ENCODE results near the gene DNAH6. TPM values are rescaled to one million over a fixed set of nuclear protein-coding genes. Genes with fewer than 3 reads are reported as not detected.
A peak's percentile ranks its signal among the peaks of the same experiment; 100 is the strongest.

Gene DNAH6
- total and polyA plus RNA-seq, 2 of the 13 experiments (the other 11 are each of a cell fraction or from before 2014, with no cell fraction given): 0.01 TPM; not detected in 1

DNA sequence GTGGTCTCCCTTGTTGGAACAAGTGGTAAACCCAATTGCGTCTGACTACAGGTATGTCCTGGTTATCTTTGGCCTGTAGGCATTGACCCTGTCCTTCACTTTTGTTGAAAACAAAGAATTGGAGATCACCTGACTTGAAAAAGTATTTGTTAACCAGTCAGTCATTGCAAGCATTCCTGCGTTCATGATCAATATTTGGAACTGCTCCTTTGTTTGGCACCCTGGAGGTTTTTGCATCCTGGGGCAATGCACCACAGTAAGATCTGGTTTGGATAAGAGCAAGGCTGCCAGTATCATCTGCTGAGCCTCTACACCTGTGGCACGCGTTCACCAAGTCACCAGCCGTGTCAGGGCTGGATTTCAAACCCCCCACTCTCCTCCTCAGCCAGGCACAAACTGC lies 115.7 kb downstream of the DNAH6 start:
- in situ Hi-C loops (cut with HindIII; ENCODE audit: extremely low pct_ligation_motif_present, low pct_unique_long_range_greater_than_20kb) (loop anchor here (5.0 to 10.0 kb wide), 2 partner anchors 135 to 253 kb away; partner anchors contain the start of gene TRABD2A), intact Hi-C loops (cut with micrococcal nuclease; ENCODE audit: unreplicated experiment) (loop anchor here (1.0 to 10.0 kb wide), 2 partner anchors 137 to 317 kb away; no protein-coding TSS in a partner anchor)
- Histone ChIP-seq H3K4me3 (replicated peaks in 1 of 3; ENCODE audit: insufficient read depth in 1 of 3, low read depth in 2 of 3, low read length in 3 of 3) (no peak overlapping the region), H3K9ac (ENCODE audit: insufficient read depth, low read depth, low read length) (no peak overlapping the region), H3K27ac (ENCODE audit: extremely low read length, insufficient read depth, low read length) (no peak overlapping the region), H3K4me1 (ENCODE audit: insufficient read depth, low read length) (no peaks in the 10 kb centered on the region), H4K20me1 (ENCODE audit: insufficient read depth, low read length) (no peaks in the 10 kb centered on the region), H3K27me3 (ENCODE audit: control insufficient read depth in 1 of 2, insufficient read depth in 2 of 2, low read length in 2 of 2) (no peaks in the 10 kb centered on the region), H3K4me2 (ENCODE audit: low read depth, low read length) (no peak overlapping the region), H3K36me3 (replicated peaks in 1 of 2; ENCODE audit: control insufficient read depth in 1 of 2, insufficient read depth in 2 of 2, low read length in 2 of 2) (no peaks in the 10 kb centered on the region), H3K9me3 (ENCODE audit: low read length) (no peaks in the 10 kb centered on the region), H3K79me2 (ENCODE audit: insufficient read depth, low read length) (no peaks in the 10 kb centered on the region), H2AFZ (ENCODE audit: low read length) (no peak overlapping the region)
- ATAC-seq: peak; percentile 49
- CTCF ChIA-PET (ENCODE audit: low intra/inter-chr PET ratio, low total read pairs): interaction anchor here (4.0 kb wide), 1 partner anchor 136 kb away, joined by 69 read pairs; no protein-coding TSS in a partner anchor
- 7% methylated on average over 5 of the region's 5 CpGs for WGBS (ENCODE audit: low lambda C conversion rate)
- TF ChIP-seq SOX6 (IDR thresholded peaks at IDR 0.05): no peak
- TF ChIP-seq SOX6 (CRISPR knock-in tag; IDR thresholded peaks at IDR 0.05): 0 out of 2 replicates have a peak, but pooled peaks have one; percentile 30
- no peak for TF ChIP-seq ZNF180 (CRISPR knock-in tag; IDR thresholded peaks at IDR 0.05; ENCODE audit: borderline replicate concordance, low read depth)
- no peak for TF ChIP-seq SOX13 (IDR thresholded peaks at IDR 0.05)
- TF ChIP-seq SOX13 (CRISPR knock-in tag; conservative IDR thresholded peaks at IDR 0.05 in 1 of 2, IDR thresholded peaks at IDR 0.05 in 1 of 2): peak in 1 of 2 experiments; percentile 42; a peak in 2 of 4 replicates
- peak; percentile 10 for DNase-seq (ENCODE audit: low spot score)
- BruUV-seq (replicated peaks): no TSS peak
- POLR2A ChIA-PET: no interaction called here
- no peak for FAIRE-seq

DNA sequence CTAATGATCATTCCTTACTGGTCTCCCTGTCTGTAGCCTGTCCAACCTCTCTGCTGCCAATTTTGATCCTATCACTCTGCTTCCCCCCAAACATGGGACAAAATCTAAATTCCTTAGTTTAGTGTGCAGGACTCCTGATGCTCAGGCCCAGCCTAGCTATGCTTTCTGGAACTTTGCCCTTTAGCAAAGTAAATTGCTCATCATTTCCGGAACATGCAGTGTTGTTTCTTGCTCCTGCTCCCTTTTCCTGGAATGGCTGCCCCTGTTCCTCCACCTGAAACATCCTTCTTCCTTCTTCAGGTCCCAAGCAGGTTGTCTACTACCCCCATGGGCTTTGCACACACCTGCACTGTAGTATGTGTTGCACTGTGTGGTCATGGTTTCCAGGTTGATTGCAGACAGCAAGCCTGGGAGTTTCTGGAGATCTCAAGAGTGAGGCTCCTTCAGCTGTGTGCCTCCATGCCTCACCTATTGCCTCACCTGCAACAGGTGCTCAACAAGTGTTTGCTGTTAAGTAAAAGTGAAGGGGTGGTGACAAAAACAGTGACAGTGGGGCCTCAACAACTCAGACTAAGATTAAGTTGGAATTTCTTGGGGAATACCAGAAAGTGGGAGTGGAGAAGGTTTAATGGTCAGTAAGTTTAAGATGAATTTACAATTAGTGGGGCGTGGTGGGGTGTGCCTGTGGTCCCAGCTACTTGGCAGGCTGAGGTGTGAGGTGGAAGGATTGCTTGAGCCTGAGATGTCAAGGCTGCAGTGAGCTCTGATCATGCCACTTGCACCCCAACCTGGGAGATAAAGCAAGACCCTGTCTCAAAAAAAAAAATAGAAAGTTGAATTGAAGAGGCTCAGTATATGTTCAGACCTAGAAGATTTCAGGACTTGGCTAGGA lies 120.0 kb downstream of the DNAH6 start:
- Histone ChIP-seq H3K27ac (ENCODE audit: extremely low read length, insufficient read depth, low read length) (no peak overlapping the region), H4K20me1 (ENCODE audit: insufficient read depth, low read length) (no peaks in the 10 kb centered on the region), H3K9me3 (ENCODE audit: low read length) (no peaks in the 10 kb centered on the region), H3K79me2 (ENCODE audit: insufficient read depth, low read length) (no peaks in the 10 kb centered on the region), H2AFZ (ENCODE audit: low read length) (no peak overlapping the region), H3K4me1 (ENCODE audit: insufficient read depth, low read length) (no peaks in the 10 kb centered on the region), H3K36me3 (replicated peaks in 1 of 2; ENCODE audit: control insufficient read depth in 1 of 2, insufficient read depth in 2 of 2, low read length in 2 of 2) (no peaks in the 10 kb centered on the region), H3K4me3 (replicated peaks in 1 of 3; ENCODE audit: insufficient read depth in 1 of 3, low read depth in 2 of 3, low read length in 3 of 3) (no peak overlapping the region), H3K9ac (ENCODE audit: insufficient read depth, low read depth, low read length) (no peak overlapping the region), H3K27me3 (ENCODE audit: control insufficient read depth in 1 of 2, insufficient read depth in 2 of 2, low read length in 2 of 2) (no peaks in the 10 kb centered on the region), H3K4me2 (ENCODE audit: low read depth, low read length) (no peak overlapping the region)
- CTCF ChIA-PET (ENCODE audit: low intra/inter-chr PET ratio, low total read pairs): no interaction called here
- DNase-seq (ENCODE audit: low spot score) (no peak), FAIRE-seq (no peak), ATAC-seq (no peak)
- POLR2A ChIA-PET: no interaction called here
- 7% methylated on average over 2 of the region's 2 CpGs for WGBS (ENCODE audit: low lambda C conversion rate)
- intact Hi-C loops (cut with micrococcal nuclease; ENCODE audit: unreplicated experiment): loop anchor here (10.0 kb wide), 1 partner anchor 322 kb away; no protein-coding TSS in a partner anchor
- no TSS peak for BruUV-seq (replicated peaks)
- in situ Hi-C loops (cut with HindIII; ENCODE audit: extremely low pct_ligation_motif_present, low pct_unique_long_range_greater_than_20kb): loop anchor here (10.0 kb wide), 1 partner anchor 248 kb away; the partner anchor contains the start of gene TRABD2A
- TF ChIP-seq ZNF775 (CRISPR knock-in tag; IDR thresholded peaks at IDR 0.05; ENCODE audit: borderline replicate concordance) (no peak), PRMT3 (CRISPR knock-in tag; IDR thresholded peaks at IDR 0.05; ENCODE audit: borderline replicate concordance, low read depth) (no peak)
- TF ChIP-seq, protein P1, sequence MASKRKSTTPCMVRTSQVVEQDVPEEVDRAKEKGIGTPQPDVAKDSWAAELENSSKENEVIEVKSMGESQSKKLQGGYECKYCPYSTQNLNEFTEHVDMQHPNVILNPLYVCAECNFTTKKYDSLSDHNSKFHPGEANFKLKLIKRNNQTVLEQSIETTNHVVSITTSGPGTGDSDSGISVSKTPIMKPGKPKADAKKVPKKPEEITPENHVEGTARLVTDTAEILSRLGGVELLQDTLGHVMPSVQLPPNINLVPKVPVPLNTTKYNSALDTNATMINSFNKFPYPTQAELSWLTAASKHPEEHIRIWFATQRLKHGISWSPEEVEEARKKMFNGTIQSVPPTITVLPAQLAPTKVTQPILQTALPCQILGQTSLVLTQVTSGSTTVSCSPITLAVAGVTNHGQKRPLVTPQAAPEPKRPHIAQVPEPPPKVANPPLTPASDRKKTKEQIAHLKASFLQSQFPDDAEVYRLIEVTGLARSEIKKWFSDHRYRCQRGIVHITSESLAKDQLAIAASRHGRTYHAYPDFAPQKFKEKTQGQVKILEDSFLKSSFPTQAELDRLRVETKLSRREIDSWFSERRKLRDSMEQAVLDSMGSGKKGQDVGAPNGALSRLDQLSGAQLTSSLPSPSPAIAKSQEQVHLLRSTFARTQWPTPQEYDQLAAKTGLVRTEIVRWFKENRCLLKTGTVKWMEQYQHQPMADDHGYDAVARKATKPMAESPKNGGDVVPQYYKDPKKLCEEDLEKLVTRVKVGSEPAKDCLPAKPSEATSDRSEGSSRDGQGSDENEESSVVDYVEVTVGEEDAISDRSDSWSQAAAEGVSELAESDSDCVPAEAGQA (IDR thresholded peaks at IDR 0.05; ENCODE audit: low read depth): no peak
- TF ChIP-seq, protein P1 (CRISPR knock-in tag; IDR thresholded peaks at IDR 0.05; ENCODE audit: borderline replicate concordance): no peak
- TF ChIP-seq, protein P2, sequence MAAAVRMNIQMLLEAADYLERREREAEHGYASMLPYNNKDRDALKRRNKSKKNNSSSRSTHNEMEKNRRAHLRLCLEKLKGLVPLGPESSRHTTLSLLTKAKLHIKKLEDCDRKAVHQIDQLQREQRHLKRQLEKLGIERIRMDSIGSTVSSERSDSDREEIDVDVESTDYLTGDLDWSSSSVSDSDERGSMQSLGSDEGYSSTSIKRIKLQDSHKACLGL (CRISPR knock-in tag; IDR thresholded peaks at IDR 0.05): no peak
